Fibroblast of the conjunctiva (primary cell): Measurements from ENCODE around the gene PARD3.
A peak's percentile ranks its signal among the peaks of the same experiment; 100 is the strongest.
"Not testable (repeated sequence)": the region's sequence is repeated elsewhere in the genome, so short reads cannot be mapped to it uniquely, and the experiment has no call there.

Experiments used
- DNase-seq: peaks from one replicate; pipeline ENCODE4 v3.0.0-alpha.2; 2010; ENCODE audit warnings: low read depth

The PARD3 gene

DNA sequence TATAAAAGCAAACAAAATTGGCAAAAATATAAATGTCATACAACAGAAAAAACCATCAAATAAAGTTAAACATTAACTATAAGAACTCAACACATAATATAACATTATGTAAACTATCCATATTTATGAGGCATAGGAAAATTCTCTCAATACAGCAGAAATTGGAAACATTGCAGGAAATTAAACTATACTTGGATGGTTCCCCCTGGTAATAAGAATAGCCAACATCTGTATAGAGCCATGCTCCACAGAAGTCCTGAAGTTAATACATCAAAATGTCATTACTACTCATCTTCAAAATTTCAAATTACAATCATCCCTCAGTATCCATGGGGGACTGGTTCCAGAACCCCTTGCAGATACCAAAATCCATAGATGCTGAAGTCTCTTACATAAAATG lies 350.5 kb downstream of the PARD3 start:
- DNase-seq = no peak

DNA sequence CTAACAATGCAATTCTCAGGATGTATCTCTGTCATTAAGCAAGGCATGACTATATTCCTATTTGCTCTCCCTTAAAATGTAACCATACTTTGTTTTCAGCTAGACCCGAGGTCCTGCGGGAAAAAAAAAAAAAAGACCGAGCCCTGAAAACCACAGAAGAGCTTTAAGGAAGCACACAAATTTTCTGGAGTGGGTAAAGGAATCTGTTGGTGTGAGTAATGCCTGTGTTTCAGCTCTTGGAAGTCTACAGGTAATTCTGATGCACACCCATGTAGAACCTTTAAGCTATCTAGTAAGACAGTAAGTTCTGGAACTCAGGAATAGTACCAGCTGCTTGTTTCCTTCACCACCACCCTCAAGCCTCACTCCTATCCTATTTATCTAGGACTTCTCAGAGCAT lies 351.1 kb downstream of the PARD3 start:
- DNase-seq = no peak

DNA sequence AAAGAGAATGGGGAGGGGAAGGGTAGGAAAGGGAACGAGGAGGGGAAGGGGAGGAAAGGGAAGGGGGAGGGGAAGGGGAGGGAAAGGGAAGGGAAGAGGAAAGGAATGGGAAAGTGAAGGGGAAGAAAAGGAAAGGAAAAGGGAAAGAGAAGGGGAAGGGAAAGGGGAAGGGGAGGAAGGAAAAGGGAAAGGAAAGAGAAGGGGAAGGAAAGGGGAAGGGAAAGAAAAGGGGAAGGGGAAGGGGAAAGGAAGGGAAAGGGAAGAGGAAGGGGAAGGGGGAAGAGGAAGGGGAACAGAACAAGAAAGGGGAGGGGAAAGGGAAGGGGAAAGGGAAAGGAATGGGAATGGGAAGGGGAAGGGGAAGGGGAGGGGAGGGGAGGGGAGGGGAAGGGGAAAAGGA lies 352.1 kb downstream of the PARD3 start:
- no peak for DNase-seq

DNA sequence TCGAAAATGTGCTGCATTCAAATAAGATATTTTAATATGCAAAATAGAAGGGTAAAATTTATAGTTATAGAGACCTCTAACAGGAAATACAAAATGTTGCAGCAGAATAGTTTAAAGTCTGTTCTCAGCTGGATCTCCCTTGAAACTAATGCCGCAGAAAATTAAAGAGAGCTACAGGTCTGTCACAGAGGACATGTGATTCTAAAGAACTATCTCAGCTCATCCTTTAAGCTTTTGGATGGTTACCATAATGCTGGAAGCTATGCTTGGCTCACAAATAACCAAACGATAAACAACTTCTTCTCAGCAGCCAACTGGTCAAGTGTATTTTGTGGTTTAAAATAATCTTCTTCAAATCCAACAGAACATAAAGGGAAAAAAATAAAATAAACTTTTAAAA lies 353.0 kb downstream of the PARD3 start:
- DNase-seq = no peak

DNA sequence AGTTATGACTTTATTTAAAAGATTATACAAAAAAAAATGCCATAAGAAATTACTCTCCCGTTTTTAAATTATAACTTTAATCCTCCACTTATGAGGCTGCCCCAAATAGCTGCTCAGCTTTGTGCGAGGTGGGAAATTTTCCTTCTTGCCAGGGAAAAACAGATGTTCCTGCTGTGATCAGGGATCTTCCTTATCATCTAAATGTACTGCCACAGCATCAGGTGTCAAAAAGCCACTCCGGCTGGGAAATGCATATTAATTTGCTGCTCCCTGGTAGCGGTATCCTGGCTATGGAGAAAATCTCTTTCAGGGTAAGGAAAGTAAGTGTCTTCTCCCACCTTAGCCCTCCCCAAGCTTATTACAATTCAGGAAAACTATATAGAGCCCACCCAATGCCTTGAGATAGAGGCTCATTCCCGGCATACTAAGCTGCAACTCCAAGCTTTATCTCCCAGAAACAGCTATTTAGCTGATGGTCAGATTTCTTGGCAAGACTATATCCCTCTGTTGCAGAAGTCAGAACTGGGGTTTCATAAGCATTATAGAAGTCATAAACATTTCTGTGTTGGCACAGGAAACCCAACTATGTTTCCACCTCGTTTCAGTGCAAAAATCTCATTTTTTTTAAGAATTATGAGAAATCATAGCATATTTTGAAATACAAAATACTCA lies 360.4 kb downstream of the PARD3 start:
- no peak for DNase-seq

DNA sequence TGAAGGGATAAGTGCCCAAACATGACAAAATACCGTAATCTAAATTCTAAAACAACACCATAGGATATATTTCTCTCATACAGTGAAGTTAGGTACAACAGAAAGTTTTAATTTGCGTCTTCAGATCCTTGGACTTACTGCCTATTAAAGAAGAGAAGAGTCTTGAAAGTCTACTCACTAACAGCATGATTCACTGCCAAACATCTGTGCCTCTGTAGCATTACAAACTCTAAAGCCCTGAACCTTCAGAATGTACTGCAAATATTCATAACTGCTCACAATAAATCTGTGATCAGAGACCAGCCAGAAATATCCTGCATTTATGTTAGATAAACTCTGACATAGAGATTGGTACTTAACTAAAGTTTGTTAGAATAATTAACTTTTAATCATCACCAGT lies 365.3 kb downstream of the PARD3 start:
- no peak for DNase-seq

DNA sequence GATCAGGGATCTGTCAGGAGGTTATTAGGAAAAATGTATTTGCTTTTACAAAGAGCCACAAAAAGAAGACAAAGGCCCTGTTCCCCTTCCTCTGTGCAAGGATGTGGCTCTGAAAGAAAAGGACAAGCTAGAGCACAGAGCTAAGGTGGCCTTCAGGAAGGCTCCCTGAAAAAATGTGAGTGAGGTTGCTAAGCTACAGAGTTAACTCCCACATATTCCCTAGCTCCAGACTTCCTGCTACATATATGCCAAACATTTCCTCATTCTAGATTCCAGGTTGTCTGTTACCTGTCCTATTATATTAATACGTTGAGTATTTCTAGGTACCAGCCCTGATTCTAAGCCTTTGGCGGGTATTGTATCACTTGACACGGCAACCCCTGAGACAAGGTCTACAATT lies 369.0 kb downstream of the PARD3 start:
- DNase-seq = no peak

DNA sequence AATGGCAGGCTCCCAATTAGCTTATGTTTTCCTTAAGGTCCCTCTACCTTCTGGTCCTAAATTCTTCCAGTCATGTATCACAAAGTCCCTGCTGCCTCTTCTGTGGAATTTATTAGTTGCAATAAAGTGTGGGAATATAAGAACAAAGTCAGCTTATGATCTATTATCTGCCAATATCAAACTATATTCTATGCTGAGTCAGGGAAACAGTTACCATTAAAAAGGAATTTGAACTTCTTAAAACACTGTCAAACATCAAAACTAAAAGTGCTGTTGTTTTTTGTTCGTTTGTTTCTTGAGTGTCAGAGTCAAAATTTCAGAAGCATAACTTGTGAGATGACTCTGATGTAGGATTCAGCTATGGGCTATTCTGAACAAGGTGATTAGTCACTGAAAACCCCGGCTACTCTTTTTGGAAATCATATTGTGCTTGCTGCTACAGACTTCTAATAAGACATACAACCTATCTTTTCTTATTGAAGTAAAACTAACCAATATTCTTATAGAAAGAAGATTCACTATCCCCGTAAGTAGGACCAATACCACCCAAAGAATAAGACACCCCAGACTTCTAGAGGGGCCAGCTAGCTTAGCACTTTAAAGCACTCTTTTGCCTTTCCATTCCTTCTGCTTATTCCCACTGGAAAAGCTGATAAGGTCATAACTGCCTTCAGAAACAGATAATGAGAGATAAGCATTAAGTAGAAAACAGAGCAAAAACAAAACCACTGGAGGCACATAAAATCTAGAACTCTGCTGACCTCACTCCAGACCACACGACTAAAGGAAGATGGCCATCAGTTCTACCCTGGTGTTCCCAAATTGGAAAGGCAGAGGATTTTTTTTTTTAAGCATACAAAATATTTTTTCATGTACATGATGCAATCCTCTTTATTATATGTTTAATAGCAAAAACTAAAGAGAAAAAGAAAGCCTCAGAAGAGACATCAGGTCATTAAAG lies 370.6 kb downstream of the PARD3 start:
- DNase-seq = no peak

DNA sequence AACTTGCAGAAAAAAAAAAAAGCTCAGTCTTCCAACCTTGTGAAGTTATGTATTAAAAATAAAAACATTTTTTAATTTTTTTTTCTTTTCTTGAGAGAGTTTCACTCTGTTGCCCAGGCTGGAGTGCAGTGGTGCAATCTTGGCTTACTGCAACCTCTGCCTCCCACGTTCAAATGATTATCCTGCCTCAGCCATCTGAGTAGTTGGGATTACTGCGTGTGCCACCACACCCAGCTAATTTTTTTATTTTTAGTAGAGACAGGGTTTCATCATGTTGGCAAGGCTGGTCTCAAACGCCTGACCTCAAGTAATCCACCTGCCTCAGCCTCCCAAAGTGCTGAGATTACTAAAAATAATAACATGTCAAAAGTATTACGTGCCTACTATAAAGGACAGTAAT lies 375.7 kb downstream of the PARD3 start:
- DNase-seq = peak; percentile 49

DNA sequence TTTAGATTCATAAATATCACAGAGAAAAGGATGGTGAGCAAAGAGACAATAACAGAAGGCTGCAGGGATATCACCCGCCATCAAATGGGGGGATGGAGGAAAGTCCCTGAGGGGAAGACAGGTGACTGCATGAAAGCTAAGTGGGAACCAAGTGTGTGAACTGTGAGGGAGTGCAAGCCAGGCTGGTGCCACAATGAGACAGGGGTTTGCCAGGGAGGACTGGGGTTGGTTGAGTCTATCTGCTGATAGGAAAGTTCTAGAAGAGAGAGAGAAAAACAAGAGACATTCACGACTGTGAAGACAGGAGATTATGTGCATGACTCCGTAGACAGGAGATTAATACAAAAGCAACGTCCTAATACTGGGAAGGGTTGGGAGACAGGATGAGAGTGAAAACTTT lies 376.4 kb downstream of the PARD3 start:
- DNase-seq = no peak

DNA sequence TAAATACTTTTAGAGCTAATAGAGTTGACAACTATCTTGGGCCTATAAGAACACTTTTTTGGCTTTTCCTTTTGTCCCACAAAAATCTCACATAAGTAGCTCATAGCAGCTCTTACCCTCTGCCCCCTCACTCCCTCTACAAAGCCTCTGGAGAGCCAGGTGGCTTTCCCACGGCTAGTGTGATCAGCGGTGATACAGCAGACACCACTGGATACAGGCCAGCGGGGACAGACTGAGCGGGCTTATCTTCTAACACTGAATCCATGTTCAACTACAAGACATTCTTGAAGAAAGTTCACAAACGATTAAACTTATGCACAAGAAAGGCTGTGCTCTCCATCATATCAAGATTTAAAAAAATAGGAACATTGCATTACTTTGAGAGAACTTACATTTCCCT lies 377.2 kb downstream of the PARD3 start:
- no peak for DNase-seq

DNA sequence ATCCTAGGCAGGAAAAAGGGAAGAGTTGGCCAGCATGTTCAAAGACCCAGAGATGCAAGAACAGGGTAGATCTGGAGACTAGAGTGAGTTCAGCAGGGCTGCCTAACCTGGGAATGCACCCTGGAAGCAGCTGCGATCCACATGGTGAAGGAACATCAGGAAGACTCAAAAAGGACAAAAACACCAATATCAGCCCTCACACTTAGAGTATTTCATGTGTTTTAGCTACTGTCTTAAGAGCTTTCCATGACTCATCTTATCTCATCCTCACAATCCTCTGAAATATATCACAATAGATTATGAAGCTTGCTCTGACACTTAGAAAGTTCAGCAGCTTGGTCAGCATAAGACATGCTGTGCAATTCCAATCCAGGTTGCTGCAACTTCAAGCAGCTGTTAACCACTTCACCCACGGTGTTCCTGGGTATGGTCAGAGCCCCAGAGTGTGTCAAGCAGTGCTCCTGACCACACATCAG lies 380.9 kb downstream of the PARD3 start:
- DNase-seq = peak; percentile 74

DNA sequence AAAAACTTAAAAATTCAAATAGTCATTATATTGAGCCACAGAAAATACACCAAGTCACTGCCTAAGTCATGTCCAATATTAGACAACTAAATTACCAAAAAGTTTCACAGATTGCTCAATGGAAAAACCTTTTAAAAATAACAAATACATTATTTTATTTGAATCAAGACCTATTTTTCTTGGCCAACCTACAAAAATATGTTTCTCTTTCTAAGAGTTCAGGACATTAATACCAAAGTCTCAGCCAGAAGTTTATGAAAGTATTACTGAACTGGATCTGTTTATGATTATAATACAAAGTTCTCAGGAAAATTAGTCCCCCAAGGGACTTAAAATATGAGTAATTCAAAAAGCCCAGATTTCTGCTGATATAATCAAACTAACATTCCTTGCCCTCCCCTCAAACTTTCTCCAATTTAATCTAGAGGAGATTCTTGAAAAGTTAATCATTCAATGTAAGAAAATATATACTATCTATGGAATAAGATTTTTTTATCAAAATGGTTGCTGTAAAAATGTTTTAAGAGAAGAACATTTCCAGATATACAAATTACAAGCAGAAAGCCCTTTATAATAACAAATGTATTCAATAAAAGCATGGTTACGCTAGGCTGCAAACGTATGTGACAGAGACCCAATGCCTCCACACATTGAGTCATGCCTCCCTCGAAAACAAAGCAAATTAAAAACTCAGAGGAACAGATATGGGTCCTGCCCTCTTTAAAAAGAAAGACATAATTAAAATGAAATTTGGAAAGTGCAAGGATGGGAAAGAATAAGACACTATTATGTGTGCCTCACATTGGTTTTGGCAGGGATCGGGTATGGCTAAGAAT lies 381.6 kb downstream of the PARD3 start:
- peak; percentile 89 for DNase-seq

DNA sequence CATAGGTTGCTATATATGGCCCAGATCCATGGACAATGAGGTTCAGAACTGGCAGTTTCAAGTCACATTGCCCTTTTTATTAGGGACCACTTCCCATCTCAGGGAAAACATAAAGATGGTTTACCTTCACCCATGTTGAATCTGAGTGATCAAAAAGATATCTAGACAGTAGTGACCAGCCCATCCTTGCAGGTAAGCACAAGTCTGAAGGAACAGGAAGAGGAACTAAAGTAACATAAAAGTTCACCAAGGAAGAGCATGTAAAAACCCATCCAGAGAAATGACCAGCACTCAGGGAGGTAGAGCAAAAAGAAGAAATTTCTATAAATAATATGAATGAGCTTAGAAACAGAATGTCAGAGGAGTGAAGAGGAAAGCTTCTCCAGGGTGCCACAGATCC lies 382.5 kb downstream of the PARD3 start:
- no peak for DNase-seq

DNA sequence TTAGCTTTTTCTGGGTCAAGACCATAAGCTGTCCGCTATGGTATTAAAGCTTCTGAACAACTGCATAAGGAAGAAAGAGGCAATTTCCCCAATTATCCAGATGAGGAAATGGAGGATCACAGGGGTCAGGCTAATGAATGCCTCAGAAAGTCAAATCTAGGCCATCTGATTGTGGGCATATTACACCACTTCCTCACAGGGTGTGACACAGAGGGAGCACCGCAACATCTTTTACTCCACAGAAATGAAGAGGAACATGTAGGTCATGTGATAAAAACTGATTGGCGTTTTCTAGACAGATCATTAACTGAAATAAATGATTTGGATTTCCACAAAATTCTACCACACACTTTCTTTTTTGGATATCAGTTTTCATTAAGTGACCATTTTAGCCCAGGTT lies 384.4 kb downstream of the PARD3 start:
- no peak for DNase-seq

DNA sequence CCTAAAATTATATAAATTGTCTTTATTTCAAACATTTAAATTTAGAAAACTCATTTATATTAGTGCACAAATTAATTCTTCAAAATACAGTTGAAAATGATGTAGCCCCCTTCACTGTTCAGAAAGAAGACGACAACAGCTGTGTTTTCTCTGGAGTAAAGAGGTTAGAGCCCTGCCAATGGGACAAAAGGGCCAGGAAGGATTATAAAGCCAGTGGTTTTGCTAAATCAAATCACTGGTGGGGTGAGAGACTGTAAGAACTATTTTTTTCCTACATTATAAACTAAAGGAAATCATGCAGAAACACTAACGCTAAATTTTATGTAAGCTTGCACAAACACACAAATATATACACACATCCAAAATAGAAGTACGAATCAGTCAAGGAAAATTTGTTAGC lies 386.6 kb downstream of the PARD3 start:
- DNase-seq = no peak

DNA sequence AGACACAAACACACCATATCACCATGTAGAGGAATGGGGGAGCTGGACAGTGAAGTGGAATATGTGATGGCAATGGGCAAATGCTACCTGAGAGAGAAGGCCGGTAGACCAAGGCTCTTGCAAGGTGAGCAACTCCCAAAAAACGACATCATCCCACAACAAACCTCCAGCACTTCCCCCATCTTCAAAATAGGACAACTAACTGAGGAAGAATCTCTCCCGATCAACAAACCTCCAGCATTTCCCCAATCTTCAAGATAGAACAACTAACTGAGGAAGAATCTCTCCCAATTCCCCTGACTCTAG lies 387.2 kb downstream of the PARD3 start:
- no peak for DNase-seq

DNA sequence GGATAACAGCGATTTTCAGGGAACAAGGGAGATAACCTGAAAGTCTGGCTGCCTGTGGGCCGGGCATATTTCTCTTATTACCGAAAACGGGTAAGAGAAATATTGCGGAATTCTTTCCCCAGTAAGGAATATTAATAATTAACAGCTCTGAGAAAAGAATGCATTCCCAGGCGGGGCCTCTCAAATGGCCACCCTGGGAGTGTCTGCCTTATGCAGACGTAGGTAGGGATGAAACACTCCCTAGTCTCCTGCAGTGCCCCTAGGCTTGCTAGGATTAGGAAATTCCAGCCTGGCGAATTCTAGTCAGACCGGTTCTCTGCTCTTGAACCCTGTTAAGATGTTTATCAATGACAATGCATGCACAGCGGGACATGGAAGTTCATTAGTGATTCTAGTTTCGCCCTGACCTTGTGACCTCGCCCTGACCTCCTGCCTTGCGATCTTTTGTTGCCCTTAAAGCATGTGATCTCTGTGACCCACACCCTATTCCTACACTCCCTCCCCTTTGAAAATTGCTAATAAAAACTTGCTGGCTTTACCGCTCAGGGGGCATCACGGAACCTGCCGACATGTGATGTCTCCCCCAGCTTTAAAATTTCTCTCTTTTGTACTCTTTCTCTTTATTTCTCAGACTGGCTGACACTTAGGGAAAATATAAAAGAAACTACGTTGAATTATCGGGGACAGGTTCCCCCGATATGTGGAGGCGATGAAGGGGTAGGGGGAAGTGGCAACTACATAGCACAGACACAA lies 387.8 kb downstream of the PARD3 start:
- not testable (repeated sequence) for DNase-seq

DNA sequence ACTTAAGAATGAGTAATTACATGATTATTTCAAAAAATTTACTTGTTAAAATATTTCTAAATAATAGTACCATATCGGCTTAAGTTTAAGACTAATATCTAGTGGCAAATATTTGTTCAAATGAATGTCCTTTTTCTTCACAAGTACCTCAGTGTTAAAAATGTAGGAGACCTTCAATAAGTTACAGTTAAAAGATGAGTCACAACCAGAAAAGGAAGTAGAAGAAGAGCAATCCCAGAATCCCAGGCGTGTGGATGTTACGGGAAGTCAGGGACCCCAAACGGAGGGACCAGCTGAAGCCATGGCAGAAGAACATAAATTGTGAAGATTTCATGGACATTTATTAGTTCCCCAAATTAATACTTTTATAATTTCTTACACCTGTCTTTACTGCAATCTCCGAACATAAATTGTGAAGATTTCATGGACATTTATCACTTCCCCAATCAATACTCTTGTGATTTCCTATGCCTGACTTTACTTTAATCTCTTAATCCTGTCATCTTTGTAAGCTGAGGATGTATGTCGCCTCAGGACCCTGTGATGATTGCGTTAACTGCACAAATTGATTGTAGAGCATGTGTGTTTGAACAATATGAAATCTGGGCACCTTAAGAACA lies 388.4 kb downstream of the PARD3 start:
- DNase-seq = not testable (repeated sequence)

DNA sequence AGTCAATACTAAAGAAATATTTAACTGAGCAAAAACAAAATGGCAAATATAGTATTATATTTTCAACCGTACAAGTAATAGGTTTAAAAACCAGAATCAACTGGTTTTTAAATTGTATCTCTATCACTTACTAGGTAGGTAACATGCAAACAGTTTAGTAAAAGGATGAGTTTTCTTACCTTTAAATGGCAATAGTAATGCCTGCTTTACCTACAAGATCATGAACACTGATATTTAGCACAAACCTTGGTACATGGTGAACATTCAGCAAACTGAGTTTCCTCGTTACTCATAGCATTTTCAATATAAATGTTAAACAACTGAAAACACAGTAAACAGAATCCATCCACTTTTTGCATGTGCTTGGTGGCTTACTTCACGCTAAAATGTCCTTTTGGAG lies 389.1 kb downstream of the PARD3 start:
- no peak for DNase-seq
